CD4-positive, CD25-positive, alpha-beta regulatory T cell (primary cell): ENCODE data around the gene TPPP. TPM values are rescaled to one million over a fixed set of nuclear protein-coding genes. Genes with fewer than 3 reads are reported as not detected.
"Not testable (repeated sequence)": the region's sequence is repeated elsewhere in the genome, so short reads cannot be mapped to it uniquely, and the experiment has no call there.

Source experiments
- ATAC-seq, 2 donors: fragments of 150-1000 bp; cut with Tn5 transposase; one replicate each; pipeline ENCODE4 v1.10.0; 2021; ENCODE audit warnings: low read depth in 2 of 2, moderate number of reproducible peaks in 2 of 2, moderate library complexity in 1 of 2
- DNase-seq, 3 donors: peaks; one replicate each; pipeline versions ENCODE4 v3.0.0 to v3.0.0-alpha.2; 2012 to 2022; ENCODE audit warnings: mixed read lengths in 1 of 3
- H3K27ac ChIP-seq: one replicate; pipeline ENCODE4 v1.7.0; 2013; ENCODE audit warnings: mild to moderate bottlenecking, low read length; ENCODE audit not compliant: insufficient read depth, poor library complexity, severe bottlenecking
- H3K27me3 ChIP-seq: one replicate; pipeline ENCODE4 v1.7.0; 2013; ENCODE audit warnings: low read length; ENCODE audit not compliant: control insufficient read depth, insufficient read depth
- H3K36me3 ChIP-seq: one replicate; pipeline ENCODE4 v1.7.0; 2013; ENCODE audit warnings: mild to moderate bottlenecking, low read length, moderate library complexity; ENCODE audit not compliant: control insufficient read depth, insufficient read depth
- H3K4me1 ChIP-seq: 2 replicates; pipeline ENCODE4 v1.7.0; 2013; ENCODE audit warnings: mild to moderate bottlenecking, low read length; ENCODE audit not compliant: insufficient read depth, control insufficient read depth, poor library complexity, severe bottlenecking
- H3K4me3 ChIP-seq: one replicate; pipeline ENCODE4 v1.7.0; 2013; ENCODE audit warnings: low read depth, mild to moderate bottlenecking, low read length, moderate library complexity
- H3K9me3 ChIP-seq, 2 experiments: 1 replicate in 1 of 2; 2 replicates in 1 of 2; pipeline ENCODE4 v1.7.0; 2013; ENCODE audit warnings: low read length in 2 of 2, mild to moderate bottlenecking in 1 of 2, moderate library complexity in 1 of 2; ENCODE audit not compliant: control insufficient read depth in 2 of 2
- H3K27ac Mint-ChIP-seq, 3 donors: one replicate each; pipeline ENCODE4 v1.8.0; 2020 to 2022; ENCODE audit warnings: mild to moderate bottlenecking in 3 of 3, mixed read lengths in 3 of 3, moderate library complexity in 2 of 3
- H3K27me3 Mint-ChIP-seq: one replicate; pipeline ENCODE4 v1.8.0; 2022; ENCODE audit warnings: mild to moderate bottlenecking, mixed read lengths
- H3K36me3 Mint-ChIP-seq: one replicate; pipeline ENCODE4 v1.8.0; 2020; ENCODE audit warnings: mixed read lengths
- H3K4me1 Mint-ChIP-seq, 4 donors: one replicate each; pipeline ENCODE4 v1.8.0; 2020 to 2022; ENCODE audit warnings: mixed read lengths in 4 of 4, mild to moderate bottlenecking in 1 of 4
- H3K4me3 Mint-ChIP-seq, 4 donors: one replicate each; pipeline ENCODE4 v1.8.0; 2020 to 2022; ENCODE audit warnings: mild to moderate bottlenecking in 4 of 4, mixed read lengths in 4 of 4, moderate library complexity in 3 of 4
- H3K9me3 Mint-ChIP-seq, 7 donors: one replicate each; pipeline ENCODE4 v1.8.0; 2020 to 2022; ENCODE audit warnings: mixed read lengths in 7 of 7, mild to moderate bottlenecking in 3 of 7, moderate library complexity in 2 of 7
- polyA plus RNA-seq, 4 donors: library from polyadenylated mRNA; unstranded; fragments of 300-500 nt; fragmentation: Illumina TruSeq; gene quantifications; one replicate each; pipeline ENCODE4 v1.2.3, GENCODE V29; 2021
- total RNA-seq: library from RNA; stranded (reverse); gene quantifications from one replicate; pipeline ENCODE4 v1.2.3, GENCODE V29; 2022

The TPPP gene
- total and polyA plus RNA-seq, 5 donors from 2014 or later: 0.03 to 12.4 (median 0.26) TPM

DNA sequence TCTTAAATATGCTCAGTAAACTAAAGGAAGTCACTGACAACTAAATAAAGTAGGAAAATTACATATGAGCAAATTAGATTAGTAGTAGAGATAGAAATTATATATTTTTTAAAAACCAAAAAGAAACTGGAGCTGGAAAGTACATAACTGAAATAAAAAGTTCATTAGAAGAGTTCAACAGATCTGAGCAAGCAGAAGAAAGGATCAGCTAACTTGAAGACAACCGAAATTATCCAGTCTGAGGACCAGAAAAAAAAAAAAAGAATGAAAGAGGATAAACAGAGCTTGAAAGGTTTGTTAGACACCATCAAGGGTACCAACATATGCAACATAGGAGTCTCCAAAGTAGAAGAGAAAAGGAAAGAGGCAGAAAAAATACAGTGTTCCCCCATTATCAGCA, 26.2 kb upstream of the TPPP start:
- not testable (repeated sequence) for H3K4me3 ChIP-seq, H3K36me3 Mint-ChIP-seq, H3K4me3 Mint-ChIP-seq, H3K27ac Mint-ChIP-seq, ATAC-seq, H3K4me1 Mint-ChIP-seq, H3K9me3 ChIP-seq, H3K27me3 ChIP-seq, H3K27ac ChIP-seq, H3K36me3 ChIP-seq, H3K4me1 ChIP-seq, DNase-seq
- Mint-ChIP-seq H3K9me3 (peaks cover 0 to 25% (median 9%) of the 10 kb centered on the region in 7 donors), H3K27me3 (peaks cover 18% of the 10 kb centered on the region)

DNA sequence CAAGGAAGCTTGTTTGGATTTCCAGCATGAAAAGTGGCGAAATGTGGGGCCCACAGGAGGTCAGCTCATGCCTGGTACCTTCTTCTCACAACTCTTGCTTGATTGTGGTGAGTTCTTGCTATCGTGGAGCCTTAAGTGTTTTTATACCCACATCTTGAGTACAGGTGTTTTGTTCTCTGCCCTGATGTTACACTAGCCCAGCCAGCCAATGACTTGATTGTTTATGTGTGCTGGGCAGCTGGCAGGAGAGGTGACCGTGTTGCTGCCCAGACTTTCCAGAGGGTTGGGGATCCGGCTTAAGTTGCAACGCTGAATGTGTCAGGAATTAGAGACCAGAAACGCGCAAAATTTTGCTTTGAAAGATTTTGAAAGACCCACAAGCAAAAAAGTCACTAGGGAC, 24.0 kb upstream of the TPPP start:
- H3K4me1 ChIP-seq: no peaks in the 10 kb centered on the region
- no peak for DNase-seq
- H3K27me3 Mint-ChIP-seq: peaks cover 18% of the 10 kb centered on the region

DNA sequence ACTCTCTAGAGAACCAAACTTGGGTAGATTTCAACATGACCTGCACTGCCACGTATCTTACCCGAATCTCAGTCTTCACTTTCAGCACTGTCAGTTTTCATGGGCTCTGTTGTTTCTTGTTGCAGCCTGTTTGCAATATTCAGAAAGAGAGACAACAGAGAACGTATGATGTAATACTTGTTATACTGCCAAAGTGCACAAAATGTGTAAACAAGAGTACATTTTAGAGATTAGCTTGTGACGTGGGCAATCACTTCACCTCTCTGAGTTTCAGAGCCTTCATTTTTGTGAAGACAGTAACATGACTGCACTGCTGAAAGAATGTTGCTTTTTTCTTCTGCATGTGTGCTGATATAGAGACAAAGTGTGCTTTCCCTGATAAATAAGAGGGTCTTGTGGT, 23.6 kb upstream of the TPPP start:
- H3K36me3 ChIP-seq, H3K4me1 Mint-ChIP-seq, H3K36me3 Mint-ChIP-seq, H3K4me3 ChIP-seq, H3K4me1 ChIP-seq, H3K4me3 Mint-ChIP-seq, ATAC-seq, H3K27ac ChIP-seq, DNase-seq, H3K27ac Mint-ChIP-seq, H3K27me3 ChIP-seq, H3K9me3 ChIP-seq: not testable (repeated sequence)
- peaks cover 18% of the 10 kb centered on the region for H3K27me3 Mint-ChIP-seq
- H3K9me3 Mint-ChIP-seq: peaks cover 0 to 25% (median 9%) of the 10 kb centered on the region in 7 donors

More for the DNA sequence above, 24.0 kb upstream of the TPPP start:
- no peak overlapping the region for H3K27ac ChIP-seq
- H3K36me3 ChIP-seq: no peaks in the 10 kb centered on the region
- no peaks in the 10 kb centered on the region for H3K4me1 Mint-ChIP-seq
- peaks cover 9 to 10% of the 10 kb centered on the region in 2 experiments for H3K9me3 ChIP-seq
- no peak overlapping the region for H3K4me3 Mint-ChIP-seq
- H3K36me3 Mint-ChIP-seq: no peaks in the 10 kb centered on the region
- ATAC-seq: no peak
- H3K27me3 ChIP-seq: no peaks in the 10 kb centered on the region
- no peak overlapping the region for H3K27ac Mint-ChIP-seq
- H3K9me3 Mint-ChIP-seq: peaks cover 0 to 25% (median 9%) of the 10 kb centered on the region in 7 donors
- H3K4me3 ChIP-seq: no peak overlapping the region

DNA sequence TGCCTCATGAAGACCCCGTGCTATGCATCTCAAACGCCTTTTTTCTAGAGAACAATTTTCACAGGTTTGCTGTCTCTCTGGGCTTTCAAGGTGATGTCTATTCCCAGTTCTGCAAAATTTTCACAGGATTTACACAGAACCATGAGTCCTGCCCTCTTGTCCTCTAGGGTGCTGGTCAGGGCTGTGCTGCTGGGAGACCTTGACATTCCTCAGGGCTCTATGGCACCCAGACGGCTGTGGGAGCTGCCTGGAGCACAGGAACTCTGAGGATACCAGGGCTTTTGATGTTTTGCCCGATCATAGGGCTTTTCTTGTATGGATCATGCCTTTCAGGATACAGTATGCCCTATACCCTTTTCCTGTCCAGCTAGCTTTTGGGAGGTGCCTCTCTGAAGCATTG, 22.5 kb upstream of the TPPP start:
- not testable (repeated sequence) for H3K27ac Mint-ChIP-seq

DNA sequence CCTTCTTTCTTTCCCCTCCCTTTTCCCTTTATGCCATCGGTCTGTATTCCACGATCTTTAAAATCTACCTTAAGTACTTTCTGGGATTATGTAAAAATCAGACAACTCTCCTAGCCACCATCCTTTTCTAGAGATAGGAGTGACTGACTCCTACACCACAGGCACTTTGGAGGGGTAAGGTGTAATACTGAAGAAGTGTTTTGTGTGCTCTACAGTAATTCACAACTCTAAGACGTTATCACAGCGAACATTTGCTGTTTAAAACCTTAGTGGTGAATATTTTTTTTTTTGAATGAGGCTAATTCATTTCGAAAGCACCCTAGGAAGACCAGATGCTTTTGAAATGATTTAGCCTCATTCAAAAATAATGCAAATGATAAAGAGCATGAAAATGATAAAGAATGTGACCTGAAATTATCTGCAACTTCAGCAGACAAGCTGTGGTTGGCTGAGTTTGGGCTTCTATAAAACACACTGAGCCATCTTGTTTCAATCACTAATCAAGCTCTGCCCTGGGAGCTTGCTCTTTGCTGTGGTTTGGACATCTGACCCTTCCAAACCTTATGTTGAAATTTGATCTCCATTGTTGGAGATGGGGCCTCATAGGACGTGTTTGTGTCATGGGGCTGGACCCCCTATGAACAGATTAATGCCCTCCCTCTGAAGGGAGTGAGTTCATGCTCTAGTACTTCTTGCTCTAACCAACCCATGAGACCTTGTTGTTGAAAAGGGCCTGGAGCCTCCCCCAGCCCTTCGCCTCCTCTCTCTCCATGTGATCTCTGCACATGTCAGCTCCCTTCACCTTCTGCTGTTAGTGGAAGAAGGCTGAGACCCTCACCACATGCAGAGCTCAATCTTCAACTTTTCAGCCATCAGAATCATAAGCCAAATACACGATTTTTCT, 21.3 kb upstream of the TPPP start:
- not testable (repeated sequence) for H3K4me3 ChIP-seq, H3K4me1 Mint-ChIP-seq, ATAC-seq, H3K4me3 Mint-ChIP-seq, H3K27ac Mint-ChIP-seq, H3K36me3 Mint-ChIP-seq, H3K4me1 ChIP-seq, DNase-seq, H3K36me3 ChIP-seq, H3K9me3 ChIP-seq, H3K27me3 ChIP-seq, H3K27ac ChIP-seq
- Mint-ChIP-seq H3K9me3 (peaks cover 0 to 18% (median 9%) of the 10 kb centered on the region in 7 donors), H3K27me3 (peaks cover 19% of the 10 kb centered on the region)

More for the DNA sequence above, 22.5 kb upstream of the TPPP start:
- not testable (repeated sequence) for ATAC-seq, H3K27me3 ChIP-seq, H3K4me1 Mint-ChIP-seq, H3K27ac ChIP-seq, H3K4me3 Mint-ChIP-seq, DNase-seq, H3K9me3 ChIP-seq, H3K4me1 ChIP-seq, H3K36me3 ChIP-seq, H3K4me3 ChIP-seq, H3K36me3 Mint-ChIP-seq
- peaks cover 0 to 20% (median 9%) of the 10 kb centered on the region in 7 donors for H3K9me3 Mint-ChIP-seq
- H3K27me3 Mint-ChIP-seq: peaks cover 22% of the 10 kb centered on the region

DNA sequence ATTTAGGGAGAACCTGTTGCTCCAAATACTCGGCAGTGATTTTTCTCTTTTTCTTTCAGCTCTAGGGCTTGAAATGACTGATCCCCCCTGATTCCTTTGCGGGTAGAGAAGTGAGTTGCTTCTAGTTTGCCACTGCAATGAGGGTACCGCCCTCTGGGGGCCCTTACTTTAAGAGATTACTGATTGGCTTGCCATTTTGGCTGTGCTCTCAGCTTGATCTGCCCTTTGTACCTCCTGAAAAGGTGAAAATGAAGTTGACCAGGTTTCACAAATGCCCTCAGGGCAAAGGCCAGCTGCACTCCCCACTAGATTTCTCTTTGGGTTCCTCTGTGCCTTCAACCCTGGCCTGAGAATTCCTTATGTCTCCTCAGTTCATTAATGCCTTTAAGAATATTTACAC, 20.5 kb upstream of the TPPP start:
- H3K36me3 ChIP-seq, ATAC-seq, H3K27ac Mint-ChIP-seq, H3K9me3 ChIP-seq, H3K4me3 ChIP-seq, H3K4me1 ChIP-seq, H3K4me3 Mint-ChIP-seq, H3K27me3 ChIP-seq, H3K4me1 Mint-ChIP-seq, H3K27ac ChIP-seq, H3K36me3 Mint-ChIP-seq, DNase-seq: not testable (repeated sequence)
- H3K27me3 Mint-ChIP-seq: peaks cover 17% of the 10 kb centered on the region
- peaks cover 0 to 13% (median 8%) of the 10 kb centered on the region in 7 donors for H3K9me3 Mint-ChIP-seq

DNA sequence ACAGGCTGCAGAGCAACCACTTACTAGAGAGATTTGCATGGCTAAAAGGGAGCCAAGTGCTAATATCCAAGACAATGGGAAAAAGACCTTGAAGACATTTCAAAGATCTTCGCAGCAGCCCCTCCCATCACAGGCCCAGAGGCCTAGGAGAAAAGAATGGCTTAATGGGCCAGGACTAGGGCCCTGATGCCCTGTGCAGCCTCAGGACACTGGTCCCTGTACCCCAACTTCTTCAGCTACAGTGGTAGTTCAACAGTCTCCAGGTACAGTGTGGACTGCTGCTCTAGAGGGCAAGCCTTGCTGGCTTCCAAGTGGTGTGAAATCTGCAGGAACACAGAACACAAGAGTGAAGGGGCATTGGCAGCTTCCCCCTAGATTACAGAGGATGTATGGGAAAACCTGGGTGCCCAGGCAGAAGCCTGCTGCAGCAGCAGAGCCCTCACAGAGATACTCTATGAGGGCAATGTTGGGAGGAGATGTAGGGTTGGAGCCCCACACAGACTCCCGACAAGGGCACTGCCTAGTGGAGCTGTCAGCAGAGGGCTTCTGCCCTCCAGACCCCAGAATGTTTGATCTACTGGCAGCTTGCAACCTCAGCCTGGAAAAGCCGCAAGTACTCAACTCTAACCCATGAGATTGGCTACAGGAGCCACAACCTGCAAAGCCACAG, 15.8 kb upstream of the TPPP start:
- not testable (repeated sequence) for H3K4me3 Mint-ChIP-seq, ATAC-seq, H3K4me1 ChIP-seq, H3K27me3 Mint-ChIP-seq, H3K9me3 ChIP-seq, H3K27ac Mint-ChIP-seq, DNase-seq, H3K36me3 ChIP-seq, H3K4me1 Mint-ChIP-seq, H3K36me3 Mint-ChIP-seq, H3K27ac ChIP-seq, H3K4me3 ChIP-seq, H3K27me3 ChIP-seq, H3K9me3 Mint-ChIP-seq
